HG03108 (cell line): ENCODE data around the gene TBCD.

Experiments used
- ATAC-seq: cut with Tn5 transposase; IDR thresholded peaks from one replicate; pipeline ENCODE4 v1.9.1; 2021; ENCODE audit warnings: moderate library complexity; ENCODE audit not compliant: unreplicated experiment

Gene TBCD

DNA sequence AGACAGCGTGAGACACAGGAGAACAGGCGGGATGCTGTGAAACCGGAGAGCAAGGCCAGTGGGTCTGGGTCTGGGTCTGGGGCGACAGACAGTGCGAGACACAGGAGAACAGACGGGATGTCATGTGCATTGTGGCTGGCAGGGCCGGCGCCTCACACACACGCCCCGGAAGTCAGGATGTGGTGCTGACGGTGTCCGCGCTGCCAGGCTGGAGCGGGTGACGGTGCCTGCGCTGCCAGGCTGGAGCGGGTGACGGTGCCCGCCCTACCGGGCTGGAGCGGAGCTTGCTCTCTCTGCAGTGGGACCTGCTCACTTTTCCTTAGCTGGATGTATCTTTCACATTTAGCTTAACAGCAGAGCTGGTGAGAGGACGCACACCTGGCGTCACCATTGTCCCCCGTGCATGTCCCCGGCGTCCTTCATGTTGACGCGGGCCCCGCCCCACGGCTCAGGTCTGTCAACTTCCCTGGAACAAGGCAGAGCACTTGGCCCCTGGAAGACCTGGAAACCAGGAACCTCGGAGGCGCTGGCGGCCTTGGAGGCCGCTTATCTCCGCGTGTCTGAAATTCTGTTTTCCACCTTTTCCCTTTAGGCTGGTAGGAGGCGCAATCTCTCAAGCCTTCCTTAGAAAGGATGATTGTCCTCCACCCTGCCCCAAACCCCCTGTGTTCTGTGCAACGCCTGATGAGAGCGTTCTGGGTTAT is 131.0 kb downstream of the TBCD start:
- no peak for ATAC-seq

DNA sequence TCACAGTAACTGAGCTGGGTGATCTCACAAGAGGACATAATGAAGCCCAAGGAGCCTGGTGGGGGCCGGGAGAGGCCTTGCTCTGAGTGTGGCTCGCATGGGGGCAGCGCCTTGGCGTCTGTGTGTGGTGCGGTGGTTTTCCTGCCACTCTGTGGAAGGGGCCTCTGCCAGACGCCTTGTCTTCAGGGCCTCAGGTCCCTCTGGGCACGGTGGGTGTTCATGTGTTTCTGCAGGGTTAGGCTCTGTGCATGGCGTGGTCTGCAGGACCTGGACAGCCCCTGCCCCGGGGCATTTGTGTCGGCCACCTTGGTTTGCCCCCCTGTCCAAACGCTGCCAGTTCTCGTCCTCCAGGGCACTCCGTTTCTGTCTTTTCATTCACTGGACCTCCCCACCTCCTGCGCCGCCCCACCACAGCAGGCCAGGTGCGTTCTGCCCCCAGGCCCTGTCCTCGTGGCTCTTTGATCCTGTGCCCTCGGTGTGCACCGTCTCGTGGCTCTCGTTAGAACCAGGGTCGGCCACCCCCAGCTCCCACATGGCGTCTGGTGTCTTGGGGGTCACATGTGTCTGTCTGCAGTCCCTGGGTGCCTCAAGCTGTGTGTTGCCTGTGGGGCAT is 131.7 kb downstream of the TBCD start:
- ATAC-seq: no peak

DNA sequence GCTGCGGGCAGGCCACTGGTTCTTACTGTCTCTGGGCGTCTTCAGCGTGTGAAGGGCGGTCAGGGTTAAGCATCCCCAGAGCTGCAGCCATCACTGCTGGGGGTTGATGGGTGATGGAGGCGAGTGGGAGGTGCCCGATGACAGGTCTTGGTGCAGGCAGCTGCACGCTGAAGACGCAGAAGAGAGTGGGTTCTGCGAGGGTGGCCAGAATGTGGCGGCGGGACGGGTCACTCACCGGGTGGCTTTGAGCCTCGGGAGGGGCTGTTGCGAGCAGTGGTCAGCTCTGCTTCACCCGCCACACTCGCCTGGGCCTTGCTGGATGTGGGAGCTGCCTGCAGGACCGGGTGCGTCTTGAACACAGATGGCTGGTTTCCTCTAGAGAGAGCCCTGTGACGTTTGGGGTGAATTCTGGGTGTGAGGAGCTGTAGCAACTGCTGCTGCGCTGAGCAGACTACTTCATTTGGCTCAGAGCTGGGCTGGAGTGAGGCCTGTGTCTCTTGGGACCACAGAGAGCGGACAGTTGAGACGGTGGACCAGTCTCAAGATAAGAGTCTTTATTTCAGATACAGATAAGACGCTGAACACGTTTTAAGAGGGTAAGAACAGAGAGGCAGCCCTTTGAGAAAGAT is 132.6 kb downstream of the TBCD start:
- ATAC-seq: no peak

DNA sequence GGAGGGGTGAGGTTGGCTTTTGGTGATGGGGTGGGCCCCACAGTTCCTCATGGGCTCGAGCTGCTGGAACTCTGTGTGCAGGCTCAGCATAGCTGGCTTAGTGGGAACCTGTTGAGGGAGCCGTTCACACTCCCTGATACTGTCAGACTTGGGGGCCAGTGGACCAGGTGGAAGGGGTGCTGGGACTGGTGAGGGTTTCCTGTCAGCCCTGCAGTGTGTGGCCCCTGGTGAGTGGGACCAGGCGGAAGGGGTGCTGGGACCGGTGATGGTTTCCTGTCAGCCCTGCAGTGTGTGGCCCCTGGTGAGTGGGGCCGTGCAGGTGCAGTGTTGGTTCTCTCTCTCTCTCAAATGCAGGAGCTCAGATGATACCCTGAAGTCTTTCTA is 133.1 kb downstream of the TBCD start:
- no peak for ATAC-seq

DNA sequence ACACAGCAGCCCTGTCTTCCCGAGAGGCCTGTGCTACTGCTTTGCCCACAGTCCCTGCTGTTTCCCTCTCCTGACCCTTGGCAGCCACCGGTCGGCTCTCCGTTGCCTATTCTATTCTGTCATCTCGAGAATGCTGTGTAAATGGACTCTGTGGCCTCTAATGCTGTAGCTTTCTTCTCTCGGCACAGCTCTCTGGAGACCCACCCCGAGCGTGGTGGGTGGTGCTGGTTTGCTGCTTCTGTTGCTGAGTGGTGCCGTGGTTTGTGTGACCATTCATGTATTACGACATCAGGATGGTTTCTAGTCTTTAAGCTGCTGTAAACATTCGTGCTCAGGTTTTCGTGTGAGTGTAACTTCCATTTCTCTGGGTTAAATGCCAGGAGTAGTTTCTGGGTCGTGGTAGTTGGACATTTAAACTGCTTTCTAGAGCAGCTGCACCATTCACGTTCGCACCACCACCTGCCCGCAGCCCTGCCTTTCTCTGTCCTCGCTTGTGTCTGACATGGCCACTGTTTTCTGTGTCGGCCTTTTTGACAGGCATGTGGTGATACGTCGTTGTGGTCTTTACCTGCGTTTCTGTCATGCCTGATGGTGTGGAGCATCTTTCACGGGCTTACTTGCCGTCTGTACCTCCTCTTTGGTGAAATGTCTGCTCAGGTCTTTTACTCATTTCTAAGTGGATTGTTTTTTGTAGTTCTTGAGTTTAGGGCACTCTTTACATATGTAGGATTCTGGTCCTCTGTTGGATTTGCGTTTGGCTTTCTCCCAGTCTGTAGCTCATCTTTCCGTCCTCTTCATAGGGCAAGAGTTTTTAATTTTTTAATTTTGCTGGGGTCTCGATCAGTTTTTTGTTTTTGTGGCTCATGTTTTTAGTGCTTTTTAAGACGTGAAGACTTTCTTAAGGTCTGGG is 135.6 kb downstream of the TBCD start:
- no peak for ATAC-seq

DNA sequence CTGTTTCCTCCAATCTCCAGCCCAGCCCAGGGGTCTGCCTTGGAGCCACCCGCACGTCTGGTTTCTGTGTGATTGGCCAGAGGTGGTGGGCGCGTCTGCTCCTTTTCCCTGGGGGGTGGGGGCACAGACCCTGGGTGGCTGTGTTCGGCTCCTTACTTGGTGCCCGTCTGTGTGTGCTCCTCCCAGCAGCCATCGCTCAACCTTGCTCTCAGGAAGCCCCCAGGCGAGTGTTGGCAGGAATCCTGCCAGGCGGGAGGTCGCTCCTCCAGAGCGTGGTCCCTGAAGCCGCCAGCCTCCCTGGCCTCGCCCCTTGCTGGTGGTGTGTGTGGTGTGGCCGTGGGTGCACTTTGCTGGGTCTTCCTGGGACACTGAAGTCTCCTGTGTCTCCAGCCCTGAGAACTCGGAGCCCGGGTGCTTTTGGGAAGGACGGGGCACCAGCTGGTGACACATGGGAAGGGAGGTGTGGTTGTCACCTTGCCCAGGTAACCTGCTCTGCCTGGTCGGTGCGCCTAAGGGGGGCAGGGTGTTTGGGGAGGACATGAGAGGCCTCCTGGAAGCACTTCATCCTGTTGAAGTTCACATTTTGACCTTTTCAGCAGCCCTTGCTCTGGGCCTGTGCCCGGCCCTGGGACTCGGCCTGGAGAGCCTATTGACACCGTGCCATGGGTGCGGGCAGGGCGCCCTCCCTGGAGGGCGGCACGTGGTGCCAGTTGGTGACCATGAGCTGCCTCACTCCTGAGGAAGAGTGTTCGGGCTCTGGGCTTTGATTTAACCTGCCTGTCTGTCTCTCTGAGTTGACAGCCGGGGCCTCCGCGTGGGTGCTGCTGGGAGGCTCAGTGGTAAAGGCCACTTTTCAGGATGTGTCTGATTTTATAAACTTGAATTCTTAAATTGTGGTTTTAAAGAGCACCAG is 137.0 kb downstream of the TBCD start:
- no peak for ATAC-seq

DNA sequence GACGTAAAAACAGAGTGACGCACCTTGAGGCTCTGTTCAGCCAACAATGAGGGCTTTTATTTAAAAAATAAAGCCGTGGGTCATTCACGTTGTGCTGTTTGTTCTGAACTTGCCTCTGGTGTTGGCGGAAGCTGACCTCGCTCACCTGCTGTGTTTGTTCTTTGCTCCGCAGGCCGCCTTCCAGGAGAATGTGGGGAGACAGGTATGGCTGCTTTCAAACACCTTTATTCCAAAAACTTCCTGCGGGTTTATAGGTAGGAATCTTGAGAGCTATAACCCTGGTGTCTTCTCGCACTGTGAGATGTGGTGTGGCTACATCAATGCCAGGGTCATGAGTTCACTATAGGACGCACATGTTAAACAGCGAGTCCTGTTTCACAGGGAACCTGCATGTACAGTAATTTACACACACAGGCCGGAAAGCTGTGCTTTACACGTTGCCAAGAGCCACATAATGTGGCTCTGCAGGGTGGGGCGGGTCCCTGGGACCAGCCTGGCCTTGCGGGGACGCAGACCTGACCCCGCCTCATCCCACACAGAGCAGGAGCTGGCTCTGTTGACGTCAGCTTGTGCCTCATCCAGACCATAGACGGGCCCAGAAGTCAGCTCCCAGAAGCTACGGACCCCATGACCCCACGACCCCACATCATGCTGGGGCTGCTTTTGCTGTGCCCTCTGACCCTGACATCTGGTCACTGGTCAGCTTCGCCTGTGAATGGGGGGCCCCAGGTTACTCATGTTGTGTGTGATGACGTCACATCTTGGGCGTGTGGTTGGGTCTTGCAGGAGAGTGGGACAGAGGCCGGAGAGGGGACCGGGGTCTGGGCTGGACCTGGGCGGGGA is 137.9 kb downstream of the TBCD start:
- no peak for ATAC-seq

DNA sequence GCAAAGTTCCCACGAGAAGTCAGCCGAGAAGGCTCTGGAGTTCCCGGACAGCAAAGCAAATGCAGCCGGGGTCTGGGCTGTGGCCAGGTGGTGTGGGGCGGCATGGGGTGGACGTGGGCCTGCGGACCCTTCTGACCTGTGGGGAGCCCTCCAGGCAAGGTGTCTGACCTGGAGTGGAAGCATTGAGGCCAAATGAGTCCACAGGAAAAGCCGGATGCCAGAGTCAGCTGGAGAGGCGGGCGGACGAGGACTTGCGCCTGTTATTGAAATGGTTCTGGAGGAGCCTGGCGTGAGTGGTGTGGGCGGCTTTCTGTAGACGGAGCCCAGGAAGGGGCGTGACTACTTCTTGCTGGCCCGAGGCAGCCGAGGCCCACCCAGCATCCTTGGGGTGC is 138.5 kb downstream of the TBCD start:
- ATAC-seq: no peak

DNA sequence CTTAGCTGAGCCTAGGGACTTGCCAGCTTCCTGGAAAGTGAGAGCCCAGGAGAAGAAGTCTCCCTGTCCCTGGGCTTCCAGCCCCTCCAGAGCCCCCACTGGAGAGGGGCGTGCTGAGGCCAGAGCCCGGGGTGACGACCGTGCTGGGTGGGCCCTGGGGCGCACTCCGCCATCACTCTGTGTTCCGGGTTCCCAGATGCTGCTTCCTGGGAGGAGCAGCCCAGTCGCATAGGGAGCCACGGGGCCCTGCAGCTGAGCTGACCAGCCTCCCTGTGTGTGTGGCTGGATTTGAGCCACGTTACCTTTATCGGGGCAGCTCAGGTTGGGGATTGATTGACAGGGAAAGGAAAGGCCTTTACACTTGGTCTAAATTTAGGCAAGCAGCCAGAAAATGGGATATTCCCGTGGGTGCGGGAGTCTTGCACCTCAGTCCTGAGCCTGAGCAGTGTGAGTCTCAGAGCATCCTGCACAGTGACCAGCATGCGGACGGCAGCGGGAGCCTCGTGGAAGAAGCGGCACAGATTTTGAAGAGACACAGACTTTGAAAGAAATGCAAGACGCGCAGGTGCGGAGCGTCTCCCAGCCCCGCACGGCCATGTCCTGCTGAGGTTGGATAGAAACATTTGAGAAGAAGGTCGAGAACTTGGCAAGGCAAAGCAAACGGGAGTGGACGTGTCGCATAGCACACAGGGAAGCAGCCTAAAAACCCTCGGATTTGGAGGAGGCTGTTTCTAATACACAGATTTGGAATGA is 139.2 kb downstream of the TBCD start:
- no peak for ATAC-seq

DNA sequence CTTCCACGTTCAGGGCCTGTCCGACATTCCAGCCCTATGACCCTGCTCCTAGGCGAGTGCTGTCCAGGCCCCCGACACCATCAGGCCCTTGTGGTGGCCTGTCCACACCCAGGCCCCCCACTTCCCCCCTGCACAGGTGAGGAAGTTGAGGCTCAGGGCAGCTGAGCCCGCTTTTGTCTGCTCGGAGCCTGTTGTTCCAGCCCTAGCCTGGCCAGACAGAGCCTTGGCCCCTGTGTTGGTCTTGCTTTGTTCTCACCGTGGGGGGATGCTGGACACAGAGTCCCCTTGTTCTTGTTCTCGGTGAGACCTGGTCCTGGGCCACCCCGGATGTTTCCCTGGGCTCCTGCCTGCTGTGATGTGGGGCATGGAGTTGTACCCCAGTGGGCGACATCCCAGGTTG is 140.0 kb downstream of the TBCD start:
- ATAC-seq: no peak

DNA sequence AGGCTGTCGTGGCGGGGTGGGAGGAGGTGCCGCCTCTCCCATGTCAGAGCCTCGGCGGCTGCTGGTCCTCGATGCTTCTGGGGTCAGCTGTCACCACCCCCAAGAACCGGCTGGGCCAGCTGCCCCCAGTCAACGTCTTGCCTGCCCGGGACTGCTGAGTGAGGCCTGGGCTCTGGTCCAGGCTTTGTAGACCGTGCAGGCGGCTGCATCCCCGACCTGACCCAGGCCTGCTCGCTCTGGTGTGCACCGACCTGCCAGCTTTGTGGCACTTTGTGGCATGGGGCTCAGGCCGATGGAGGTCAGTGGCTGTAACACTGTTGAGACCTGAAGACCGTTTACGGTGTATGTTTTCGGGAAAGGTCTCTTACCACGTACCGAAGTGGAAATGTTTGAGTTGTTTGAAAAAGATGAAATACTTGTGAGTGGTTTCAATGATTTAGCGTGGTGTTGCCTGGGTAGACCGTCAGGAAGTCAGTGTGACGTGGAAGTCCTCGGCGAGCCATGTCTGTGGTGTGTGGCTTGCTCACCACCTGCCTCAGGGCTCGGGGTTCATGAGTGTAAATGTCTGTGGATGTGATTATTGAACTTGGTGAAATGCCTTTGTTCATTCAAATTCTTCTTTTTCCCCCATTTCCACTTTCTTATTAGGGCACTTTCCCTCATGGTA is 141.2 kb downstream of the TBCD start:
- ATAC-seq: no peak

DNA sequence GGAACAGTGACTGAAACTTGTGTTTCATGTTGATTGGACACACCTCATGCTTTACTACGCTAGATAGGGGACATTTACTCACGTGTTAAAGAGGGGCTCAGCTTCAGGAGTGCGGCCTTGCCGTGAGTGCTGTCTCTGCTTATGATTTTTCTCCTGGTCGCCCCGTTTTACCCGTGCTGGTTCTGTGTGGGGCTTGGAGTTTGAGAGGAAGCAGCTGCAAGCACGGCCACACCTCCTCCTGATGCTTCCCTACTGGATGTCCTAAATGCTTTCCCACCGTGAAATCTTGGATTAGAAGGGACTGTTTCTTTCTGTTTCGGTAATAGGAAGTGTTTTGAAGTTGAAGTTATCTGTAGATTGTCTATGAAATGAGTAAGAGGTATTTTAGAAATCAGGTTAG is 141.9 kb downstream of the TBCD start:
- ATAC-seq: no peak

DNA sequence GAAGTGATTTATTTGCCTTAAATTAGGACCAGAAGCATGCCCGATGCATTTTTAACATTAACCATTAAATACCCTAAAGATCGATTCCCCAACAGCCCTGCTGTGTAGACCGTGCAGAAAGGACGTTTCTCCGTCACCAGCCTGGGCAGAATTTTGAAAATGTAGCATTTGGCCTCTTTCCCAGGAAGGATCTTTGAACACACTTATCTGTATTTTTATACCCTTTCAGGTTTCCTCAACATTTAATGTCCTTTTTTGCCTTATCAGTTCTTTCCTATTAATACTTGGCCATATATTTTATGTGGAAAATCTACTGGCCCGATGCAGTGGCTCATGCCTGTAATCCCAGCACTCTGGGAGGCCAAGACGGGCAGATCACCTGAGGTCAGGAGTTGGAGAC is 142.5 kb downstream of the TBCD start:
- no peak for ATAC-seq

DNA sequence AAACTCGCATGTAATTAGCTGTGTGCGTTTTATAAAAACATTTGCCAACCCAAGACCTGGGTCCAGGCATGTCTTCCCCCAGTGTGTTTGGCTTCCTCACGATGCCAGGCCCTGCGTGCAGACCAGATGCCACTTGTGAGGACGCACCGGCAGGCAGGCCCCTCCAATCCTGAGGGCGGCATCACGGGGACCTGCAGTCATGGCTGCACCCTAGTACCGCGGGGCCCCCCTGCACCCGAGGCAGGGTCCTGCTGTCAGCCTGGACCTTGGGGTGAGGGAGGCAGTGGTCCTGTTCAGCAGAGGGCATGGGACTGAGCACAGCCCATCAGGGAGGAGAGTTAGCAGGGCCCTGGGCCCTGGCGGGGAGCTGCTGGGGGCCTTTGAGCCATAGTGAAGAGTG is 143.2 kb downstream of the TBCD start:
- ATAC-seq: no peak

DNA sequence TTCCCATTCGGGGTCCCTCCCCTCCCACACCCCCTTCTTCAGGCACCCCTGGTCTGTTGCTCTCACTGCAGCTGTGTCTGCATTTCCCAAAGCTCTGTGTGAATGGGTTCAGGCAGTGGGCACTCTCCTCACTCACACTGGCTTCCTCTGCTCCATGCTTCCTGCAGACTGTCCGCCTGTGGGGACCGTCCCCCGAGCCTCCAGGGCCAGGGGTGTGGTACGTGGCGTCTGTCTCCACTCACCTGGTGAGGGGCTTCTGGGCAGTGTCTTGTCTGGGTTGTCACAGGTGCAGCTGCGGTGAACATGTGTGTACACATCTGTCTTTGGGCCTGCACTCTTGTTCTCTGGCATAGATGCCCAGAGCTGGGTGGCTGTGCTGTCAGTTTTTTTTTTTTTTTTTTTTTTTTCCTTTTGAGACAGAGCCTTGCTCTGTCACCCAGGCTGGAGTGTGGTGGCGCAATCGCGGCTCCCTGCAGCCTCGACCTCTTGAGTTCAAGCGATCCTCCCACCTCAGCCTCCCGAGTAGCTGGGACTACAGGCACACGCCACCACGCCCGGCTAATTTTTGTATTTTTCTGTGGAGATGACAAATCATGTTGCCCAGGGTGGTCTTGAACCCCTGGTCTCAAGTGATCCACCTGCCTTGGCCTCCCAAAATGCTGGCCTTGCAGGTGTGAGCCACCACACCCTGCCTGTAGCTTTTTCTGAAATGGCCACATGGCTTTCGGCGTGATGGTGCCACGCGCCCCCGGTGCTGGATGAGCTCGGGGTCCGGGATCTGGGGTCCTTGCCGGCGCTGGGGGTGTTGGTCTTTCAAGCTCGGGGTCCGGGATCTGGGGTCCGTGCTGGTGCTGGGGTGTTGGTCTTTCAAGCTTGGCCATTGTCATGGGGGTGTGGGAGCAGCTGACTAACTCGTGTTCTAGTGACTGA is 144.5 kb downstream of the TBCD start:
- ATAC-seq: no peak

DNA sequence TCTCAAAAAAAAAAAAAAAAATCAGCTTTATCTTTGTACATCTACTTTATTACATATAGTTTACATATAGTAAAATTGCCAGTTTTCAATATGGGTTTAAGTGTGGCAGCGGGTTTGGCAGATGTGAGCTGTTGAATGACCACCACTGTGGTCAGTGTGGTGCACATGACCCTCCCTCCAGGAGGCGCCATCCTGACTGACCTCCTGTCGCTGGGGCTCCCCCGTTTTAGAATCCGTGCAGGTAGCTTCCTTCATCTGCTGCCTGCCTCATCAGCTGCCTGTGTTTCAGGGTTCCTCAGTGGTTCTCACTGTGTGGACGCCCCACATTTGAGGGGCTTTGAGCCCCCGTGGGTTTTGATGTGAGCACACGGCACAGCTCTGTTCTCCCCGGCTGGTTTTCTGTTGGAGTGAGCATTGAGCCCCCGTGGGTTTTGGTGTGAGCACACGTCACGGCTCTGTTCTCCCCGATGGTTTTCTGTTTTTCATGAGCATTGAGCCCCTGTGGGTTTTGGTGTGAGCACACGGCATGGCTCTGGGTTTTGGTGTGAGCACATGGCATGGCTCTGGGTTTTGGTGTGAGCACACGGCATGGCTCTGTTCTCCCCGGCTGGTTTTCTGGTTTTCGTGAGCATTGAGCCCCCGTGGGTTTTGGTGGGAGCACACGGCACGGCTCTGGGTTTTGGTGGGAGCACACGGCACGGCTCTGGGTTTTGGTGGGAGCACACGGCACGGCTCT is 145.8 kb downstream of the TBCD start:
- ATAC-seq: no peak
